Activated CD8-positive, alpha-beta memory T cell treated with anti-CD3 and anti-CD28 coated beads for 36 hours (primary cell): ENCODE data around the gene SPSB4. TPM values are rescaled to one million over a fixed set of nuclear protein-coding genes. Genes with fewer than 3 reads are reported as not detected.

Experiments used
- CTCF ChIA-PET: fragments of 350-600 bp; sonication (Branson Sonifier 250); formaldehyde crosslinking; loops from one replicate; lab custom pipeline; 2021; ENCODE audit warnings: antibody characterized with exemption; lab: Charles Lee
- POLR2A ChIA-PET: fragments of 350-600 bp; sonication (Branson Sonifier 250); formaldehyde crosslinking; loops from one replicate; lab custom pipeline; 2021; ENCODE audit warnings: antibody characterized with exemption; lab: Charles Lee
- total RNA-seq, 2 experiments: library from RNA; stranded (reverse); gene quantifications; one replicate each; pipeline ENCODE4 v1.2.3, GENCODE V29; 2021

SPSB4 gene
- total RNA-seq, 2 experiments from 2014 or later: not detected

- CTCF ChIA-PET: no interaction called here
- POLR2A ChIA-PET: no interaction called here
Observed at GRCh38 chr3:141087778-141088130, 36.6 kb downstream of the SPSB4 start.

GRCh38 chr3:141089339-141090152, 38.4 kb downstream of the SPSB4 start:
- CTCF ChIA-PET: no interaction called here
- POLR2A ChIA-PET: no interaction called here

- ChIA-PET CTCF (no interaction called here), POLR2A (no interaction called here)
Observed at GRCh38 chr3:141091426-141091825, 40.3 kb downstream of the SPSB4 start.

- POLR2A ChIA-PET: no interaction called here
- CTCF ChIA-PET: no interaction called here
Observed at GRCh38 chr3:141092663-141093062, 41.5 kb downstream of the SPSB4 start.

- CTCF ChIA-PET: no interaction called here
- POLR2A ChIA-PET: no interaction called here
Observed at GRCh38 chr3:141093397-141093796, 42.2 kb downstream of the SPSB4 start.

GRCh38 chr3:141093971-141094684, 43.0 kb downstream of the SPSB4 start:
- ChIA-PET POLR2A (no interaction called here), CTCF (no interaction called here)

GRCh38 chr3:141094790-141095545, 43.8 kb downstream of the SPSB4 start:
- CTCF ChIA-PET: no interaction called here
- POLR2A ChIA-PET: no interaction called here

- ChIA-PET POLR2A (no interaction called here), CTCF (no interaction called here)
Observed at GRCh38 chr3:141095546-141095937, 44.4 kb downstream of the SPSB4 start.

- ChIA-PET CTCF (no interaction called here), POLR2A (interaction anchor here (0.6 kb wide), 1 partner anchor 20 kb away, joined by 3 read pairs; no protein-coding TSS in a partner anchor)
Observed at GRCh38 chr3:141096164-141096563, 45.0 kb downstream of the SPSB4 start.

GRCh38 chr3:141096981-141097380, 45.8 kb downstream of the SPSB4 start:
- ChIA-PET CTCF (no interaction called here), POLR2A (no interaction called here)

- POLR2A ChIA-PET: no interaction called here
- CTCF ChIA-PET: interaction anchor here (0.6 kb wide), 1 partner anchor 94 kb away, joined by 5 read pairs; no protein-coding TSS in a partner anchor
Observed at GRCh38 chr3:141100112-141100511, 49.0 kb downstream of the SPSB4 start.

- ChIA-PET POLR2A (no interaction called here), CTCF (no interaction called here)
Observed at GRCh38 chr3:141100531-141101320, 49.6 kb downstream of the SPSB4 start.

GRCh38 chr3:141102372-141102771, 51.2 kb downstream of the SPSB4 start:
- POLR2A ChIA-PET: no interaction called here
- CTCF ChIA-PET: no interaction called here

- ChIA-PET CTCF (interaction anchor here (0.9 kb wide), 1 partner anchor 30 kb away, joined by 3 read pairs; no protein-coding TSS in a partner anchor), POLR2A (no interaction called here)
Observed at GRCh38 chr3:141103067-141103466, 51.9 kb downstream of the SPSB4 start.

GRCh38 chr3:141103503-141103902, 52.4 kb downstream of the SPSB4 start:
- POLR2A ChIA-PET: no interaction called here
- CTCF ChIA-PET: interaction anchor here (0.9 kb wide), 2 partner anchors 30 to 63 kb away, joined by 3 read pairs; no protein-coding TSS in a partner anchor

- CTCF ChIA-PET: interaction anchor here (0.9 kb wide), 1 partner anchor 64 kb away, joined by 3 read pairs; no protein-coding TSS in a partner anchor
- POLR2A ChIA-PET: no interaction called here
Observed at GRCh38 chr3:141104151-141104821, 53.1 kb downstream of the SPSB4 start.

GRCh38 chr3:141105828-141106628, 54.9 kb downstream of the SPSB4 start:
- ChIA-PET POLR2A (no interaction called here), CTCF (interaction anchor here (0.6 to 1.6 kb wide), 6 partner anchors 9 to 106 kb away, joined by 3 to 6 read pairs (median 4); no protein-coding TSS in a partner anchor)

- CTCF ChIA-PET: no interaction called here
Observed at GRCh38 chr3:141106842-141107241, 55.7 kb downstream of the SPSB4 start.

More at GRCh38 chr3:141106842-141107241, 55.7 kb downstream of the SPSB4 start:
- POLR2A ChIA-PET: no interaction called here
